NCI-H1436 (cell line): Measurements from ENCODE around the gene SH3PXD2B.

ENCODE experiments used
- DNase-seq: peaks from one replicate; lab custom pipeline; 2025; lab: John Stamatoyannopoulos, UW

Gene SH3PXD2B

GRCh38 chr5:172453206-172453985, 929 bp downstream of the SH3PXD2B start:
- peak; percentile 2 for DNase-seq

GRCh38 chr5:172452398-172453205, 1.7 kb downstream of the SH3PXD2B start:
- DNase-seq, result no peak

- DNase-seq, result no peak
These were observed 2.5 kb downstream of the SH3PXD2B start for GRCh38 chr5:172451771-172452197.

GRCh38 chr5:172450861-172451695, 3.2 kb downstream of the SH3PXD2B start:
- no peak for DNase-seq

GRCh38 chr5:172450453-172450852, 3.9 kb downstream of the SH3PXD2B start:
- DNase-seq, result no peak

GRCh38 chr5:172448999-172449398, 5.3 kb downstream of the SH3PXD2B start:
- DNase-seq, result no peak

GRCh38 chr5:172447646-172448365, 6.5 kb downstream of the SH3PXD2B start:
- DNase-seq, result no peak

GRCh38 chr5:172446336-172447051, 7.8 kb downstream of the SH3PXD2B start:
- DNase-seq, result no peak

GRCh38 chr5:172445866-172446265, 8.5 kb downstream of the SH3PXD2B start:
- no peak for DNase-seq

- no peak for DNase-seq
These were observed 9.5 kb downstream of the SH3PXD2B start for GRCh38 chr5:172444626-172445365.

GRCh38 chr5:172444110-172444510, 10.2 kb downstream of the SH3PXD2B start:
- DNase-seq, result no peak

- no peak for DNase-seq
These were observed 10.8 kb downstream of the SH3PXD2B start for GRCh38 chr5:172443441-172444109.

GRCh38 chr5:172442592-172442991, 11.7 kb downstream of the SH3PXD2B start:
- DNase-seq, result no peak

GRCh38 chr5:172441262-172441751, 13.0 kb downstream of the SH3PXD2B start:
- DNase-seq, result no peak

- DNase-seq, result no peak
These were observed 13.8 kb downstream of the SH3PXD2B start for GRCh38 chr5:172440486-172440885.

GRCh38 chr5:172439785-172440477, 14.4 kb downstream of the SH3PXD2B start:
- DNase-seq, result no peak

GRCh38 chr5:172438319-172438668, 16.0 kb downstream of the SH3PXD2B start:
- DNase-seq, result no peak

GRCh38 chr5:172437445-172438318, 16.6 kb downstream of the SH3PXD2B start:
- peak; percentile 83 for DNase-seq
